ENCODE data around the gene DENND1B. TPM values are rescaled to one million over a fixed set of nuclear protein-coding genes. Genes with fewer than 3 reads are reported as not detected.

Gene DENND1B, protein sequence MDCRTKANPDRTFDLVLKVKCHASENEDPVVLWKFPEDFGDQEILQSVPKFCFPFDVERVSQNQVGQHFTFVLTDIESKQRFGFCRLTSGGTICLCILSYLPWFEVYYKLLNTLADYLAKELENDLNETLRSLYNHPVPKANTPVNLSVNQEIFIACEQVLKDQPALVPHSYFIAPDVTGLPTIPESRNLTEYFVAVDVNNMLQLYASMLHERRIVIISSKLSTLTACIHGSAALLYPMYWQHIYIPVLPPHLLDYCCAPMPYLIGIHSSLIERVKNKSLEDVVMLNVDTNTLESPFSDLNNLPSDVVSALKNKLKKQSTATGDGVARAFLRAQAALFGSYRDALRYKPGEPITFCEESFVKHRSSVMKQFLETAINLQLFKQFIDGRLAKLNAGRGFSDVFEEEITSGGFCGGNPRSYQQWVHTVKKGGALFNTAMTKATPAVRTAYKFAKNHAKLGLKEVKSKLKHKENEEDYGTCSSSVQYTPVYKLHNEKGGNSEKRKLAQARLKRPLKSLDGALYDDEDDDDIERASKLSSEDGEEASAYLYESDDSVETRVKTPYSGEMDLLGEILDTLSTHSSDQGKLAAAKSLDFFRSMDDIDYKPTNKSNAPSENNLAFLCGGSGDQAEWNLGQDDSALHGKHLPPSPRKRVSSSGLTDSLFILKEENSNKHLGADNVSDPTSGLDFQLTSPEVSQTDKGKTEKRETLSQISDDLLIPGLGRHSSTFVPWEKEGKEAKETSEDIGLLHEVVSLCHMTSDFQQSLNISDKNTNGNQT
- total RNA-seq (2021; fragmentation: NEBNext Ultra II Directional; extraction: Animal tissue kit (Norgen Biotek cat#: 25700)) (2.5 and 3.3 TPM in 2 replicates), polyA plus RNA-seq (2011; rRNA removed) (0.74 and 1.0 TPM in 2 replicates), polyA minus RNA-seq (2011; rRNA and poly(A)+ RNA removed) (8.5 and 14.7 TPM in 2 replicates)
- 0.71 TPM for polyA plus RNA-seq (2011; cell fraction: cytosol; rRNA removed)
- 1.9 TPM for polyA plus RNA-seq (2011; cell fraction: nucleus; rRNA removed)
- polyA plus RNA-seq (2012, experiment 1 of 2): 0.76 to 2.5 TPM (median 0.87 TPM) in 4 replicates
- 0.03 TPM for polyA plus RNA-seq (2012, experiment 2 of 2)
- 1.3 TPM for polyA plus RNA-seq (2013, experiment 1 of 2)
- polyA plus RNA-seq (2013, experiment 2 of 2): 1.3 TPM
- polyA minus RNA-seq (2011; cell fraction: cytosol; rRNA and poly(A)+ RNA removed): 2.1 TPM
- polyA minus RNA-seq (2011; cell fraction: nucleus; rRNA and poly(A)+ RNA removed): 23.6 TPM
- long read RNA-seq, experiment 1, partial matches to known transcripts: 1 of 5 reads
- long read RNA-seq, experiment 1, other reads (novel, unspliced or antisense): 4 of 5 reads
- long read RNA-seq, experiment 2: 0 reads

GRCh38 chr1:197775282-197776262 lies at the start of gene DENND1B:
Gene DENND1B, minus strand, starts transcription at chr1:197775480. Its CDS starts 325 bp downstream, at chr1:197775155.
- no peak within 1 kb of the TSS for H2BK15ac ChIP-seq (ENCODE audit: low read length)
- peak within 1 kb of the TSS; percentile 80 for H4K8ac ChIP-seq (ENCODE audit: extremely low read depth, insufficient read depth, low read length)
- FAIRE-seq (peak; percentile 32), DNase-seq (ENCODE audit: low read depth in 1 of 2, low spot score in 2 of 2) (peak in 1 of 2 experiments; percentile 87)
- 17% methylated on average over 23 of the region's 51 CpGs; no CpG with 5 or more reads in 1 of the 2 experiments for WGBS, 2 experiments (ENCODE audit: extremely low coverage in 1 of 2, insufficient coverage in 1 of 2, insufficient read length in 1 of 2, insufficient replicate concordance in 2 of 2, low coverage in 1 of 2, low lambda C conversion rate in 2 of 2, missing lambda C conversion rate in 1 of 2)
- H3K27me3 ChIP-seq (replicated peaks in 1 of 4; ENCODE audit: control insufficient read depth in 3 of 4, extremely low read depth in 1 of 4, insufficient read depth in 3 of 4, low read length in 3 of 4): peaks cover 0 to 2% (median 0%) of the 10 kb centered on the region in 4 experiments; a peak in 2 of 7 replicates
- H2BK120ac ChIP-seq (replicated peaks; ENCODE audit: low read depth, low read length): peak within 1 kb of the TSS; percentile 9
- no peaks in the 10 kb centered on the region for H3K79me2 ChIP-seq (ENCODE audit: control insufficient read depth in 1 of 2, insufficient read depth in 2 of 2, low read length in 2 of 2)
- H3K23me2 ChIP-seq (ENCODE audit: low read depth, low read length): peaks cover 2% of the 10 kb centered on the region; the same call in 1 of the 2 replicates
- peak within 1 kb of the TSS in 3 of 4 experiments; percentile 6 to 91 (median 35); a peak in 5 of 7 replicates for H3K9ac ChIP-seq (replicated peaks in 1 of 4; ENCODE audit: extremely low read depth in 1 of 4, low read depth in 3 of 4, low read length in 3 of 4)
- no peak within 1 kb of the TSS for H4K5ac ChIP-seq (ENCODE audit: insufficient read length, low read depth, low read length)
- peak within 1 kb of the TSS; percentile 51; the same call in 1 of the 2 replicates for H2BK20ac ChIP-seq (ENCODE audit: low read length)
- CTCF ChIA-PET (ENCODE audit: partially characterized antibody): interaction anchor here (0.6 to 1.1 kb wide), 5 partner anchors 11 to 160 kb away, joined by 3 read pairs; no protein-coding TSS in a partner anchor
- peak within 1 kb of the TSS; percentile 69 to 75 for H3K4me2 ChIP-seq (ENCODE audit: insufficient read depth in 1 of 2, low read depth in 2 of 2, low read length in 2 of 2)
- H2BK12ac ChIP-seq (ENCODE audit: low read depth, low read length): peak within 1 kb of the TSS; percentile 62; the same call in 1 of the 2 replicates
- POLR2A ChIA-PET (ENCODE audit: partially characterized antibody): interaction anchor here (0.7 to 1.5 kb wide), 7 partner anchors 10 to 142 kb away, joined by 3 to 6 read pairs (median 3); partner anchors contain the start of gene C1orf53
- no peak within 1 kb of the TSS for H3K23ac ChIP-seq (ENCODE audit: insufficient read length)
- H2AK5ac ChIP-seq (ENCODE audit: low read depth, low read length): no peak within 1 kb of the TSS
- no peak within 1 kb of the TSS for H4K91ac ChIP-seq (replicated peaks; ENCODE audit: insufficient read length, low read length)
- H3K18ac ChIP-seq (ENCODE audit: extremely low read depth, low read length): peak within 1 kb of the TSS; percentile 68; the same call in 1 of the 2 replicates
- peaks cover 3 to 8% (median 7%) of the 10 kb centered on the region in 4 experiments; a peak in 6 of 7 replicates for H3K4me1 ChIP-seq (replicated peaks in 1 of 4; ENCODE audit: control insufficient read depth in 3 of 4, insufficient read depth in 4 of 4, low read length in 3 of 4)
- H2BK5ac ChIP-seq (ENCODE audit: low read depth, low read length): peak within 1 kb of the TSS; percentile 54; the same call in 1 of the 2 replicates
- H3K4me3 ChIP-seq (ENCODE audit: extremely low read depth in 1 of 4, insufficient read depth in 2 of 4, low read depth in 3 of 4, low read length in 4 of 4): peak within 1 kb of the TSS; percentile 52 to 74 (median 66)
- no peaks in the 10 kb centered on the region for H3K36me3 ChIP-seq (ENCODE audit: control insufficient read depth in 2 of 4, insufficient read depth in 4 of 4, low read length in 3 of 4)
- H3K27ac ChIP-seq (ENCODE audit: low read depth, low read length): no peak within 1 kb of the TSS
- no peaks in the 10 kb centered on the region for H3K9me3 ChIP-seq (ENCODE audit: insufficient read depth in 2 of 2, low read depth in 1 of 2, low read length in 1 of 2)
- no peak within 1 kb of the TSS for H3K56ac ChIP-seq (replicated peaks; ENCODE audit: insufficient read length, low read depth, low read length)
- no peak within 1 kb of the TSS for H3K14ac ChIP-seq (ENCODE audit: insufficient read length)
- no peaks in the 10 kb centered on the region for H4K20me1 ChIP-seq (replicated peaks in 1 of 2; ENCODE audit: control insufficient read depth in 1 of 2, insufficient read depth in 2 of 2, low read length in 2 of 2)
- no peaks in the 10 kb centered on the region for H3K79me1 ChIP-seq (ENCODE audit: low read depth, low read length)
- H2AFZ ChIP-seq (ENCODE audit: low read length): peak within 1 kb of the TSS; percentile 19; the same call in 1 of the 2 replicates
- H3K4ac ChIP-seq (replicated peaks; ENCODE audit: insufficient read length, low read depth, low read length): no peak within 1 kb of the TSS
- 0 out of 2 replicates have a peak, but pooled peaks have one; percentile 19 for TF ChIP-seq YY1 (IDR thresholded peaks at IDR 0.05; ENCODE audit: low read depth, low read length)
- TF ChIP-seq BCL11A (IDR thresholded peaks at IDR 0.05; ENCODE audit: low read depth in 2 of 2, low read length in 2 of 2): no peak
- peak; percentile 74 to 91; a peak in 3 of 4 replicates for TF ChIP-seq SIN3A (conservative IDR thresholded peaks at IDR 0.05 in 1 of 2, IDR thresholded peaks at IDR 0.05 in 1 of 2; ENCODE audit: low read depth in 1 of 2, low read length in 2 of 2)

Data from H1 (cell line).